SK-N-SH treated with all-trans-retinoic acid at 6 μM for 48 hours (cell line): ENCODE measurements around the gene ILRUN.
"Not testable (repeated sequence)": the region's sequence is repeated elsewhere in the genome, so short reads cannot be mapped to it uniquely, and the experiment has no call there.

ENCODE experiments used
- ATAC-seq: fragments of 200-7000 bp; cut with Tn5 transposase; 3 replicates; pipeline ENCODE4 v1.9.1; 2020; ENCODE audit warnings: mild to moderate bottlenecking, moderate library complexity
- ARNTL ChIP-seq: fragments of 450-650 bp; formaldehyde crosslinking; IDR thresholded peaks from 2 replicates; pipeline ENCODE4 v1.5.0; 2020; ENCODE audit warnings: low read depth, mild to moderate bottlenecking, moderate library complexity, borderline replicate concordance
- BACH2 ChIP-seq: fragments of 250-450 bp; sonication (Bioruptor Pico); IDR thresholded peaks from 2 replicates; pipeline ENCODE4 v1.9.0; 2021; ENCODE audit warnings: mild to moderate bottlenecking, borderline replicate concordance
- CSDC2 ChIP-seq: fragments of 250-450 bp; sonication (Bioruptor Pico); IDR thresholded peaks from 2 replicates; pipeline ENCODE4 v1.5.0; 2020; ENCODE audit warnings: mild to moderate bottlenecking, moderate library complexity
- ESRRG ChIP-seq: fragments of 250-450 bp; sonication (Bioruptor Pico); IDR thresholded peaks from 2 replicates; pipeline ENCODE4 v1.6.1; 2021; ENCODE audit warnings: mild to moderate bottlenecking
- GLIS3 ChIP-seq: fragments of 250-450 bp; sonication (Bioruptor Pico); IDR thresholded peaks from 2 replicates; pipeline ENCODE4 v1.5.0; 2020; ENCODE audit warnings: mild to moderate bottlenecking, moderate library complexity
- ISL1 ChIP-seq: fragments of 250-450 bp; sonication (Bioruptor Pico); IDR thresholded peaks from 2 replicates; pipeline ENCODE4 v2.1.2; 2022; ENCODE audit warnings: mild to moderate bottlenecking, moderate library complexity
- OSR1 ChIP-seq: fragments of 250-450 bp; sonication (Bioruptor Pico); IDR thresholded peaks from 2 replicates; pipeline ENCODE4 v1.8.0; 2022; ENCODE audit warnings: moderate library complexity, mild to moderate bottlenecking, inconsistent platforms
- PPARA ChIP-seq: fragments of 250-450 bp; sonication (Bioruptor Pico); IDR thresholded peaks from 2 replicates; pipeline ENCODE4 v1.5.0; 2020; ENCODE audit warnings: mild to moderate bottlenecking, borderline replicate concordance
- RARB ChIP-seq: fragments of 250-450 bp; sonication (Bioruptor Pico); IDR thresholded peaks from 2 replicates; pipeline ENCODE4 v1.8.0; 2021; ENCODE audit warnings: mild to moderate bottlenecking, moderate library complexity
- TCF4 ChIP-seq: fragments of 250-450 bp; sonication (Bioruptor Pico); IDR thresholded peaks from 2 replicates; pipeline ENCODE4 v1.8.0; 2021; ENCODE audit warnings: mild to moderate bottlenecking, moderate library complexity, borderline replicate concordance
- TOX ChIP-seq: fragments of 250-450 bp; sonication (Bioruptor Pico); IDR thresholded peaks from 2 replicates; pipeline ENCODE4 v1.8.0; 2021; ENCODE audit warnings: mild to moderate bottlenecking, moderate library complexity, borderline replicate concordance
- ZC3H10 ChIP-seq: fragments of 250-450 bp; sonication (Bioruptor Pico); IDR thresholded peaks from 2 replicates; pipeline ENCODE4 v1.5.1; 2021; ENCODE audit warnings: mild to moderate bottlenecking, moderate library complexity
- ZFP3 ChIP-seq: fragments of 250-450 bp; sonication (Bioruptor Pico); IDR thresholded peaks from 2 replicates; pipeline ENCODE4 v1.5.0; 2020; ENCODE audit warnings: mild to moderate bottlenecking, moderate library complexity
- ZFP30 ChIP-seq: fragments of 450-650 bp; formaldehyde crosslinking; IDR thresholded peaks from 2 replicates; pipeline ENCODE4 v1.5.0; 2022; ENCODE audit warnings: mild to moderate bottlenecking, moderate library complexity
- ZNF565 ChIP-seq: fragments of 450-650 bp; formaldehyde crosslinking; conservative IDR thresholded peaks from 2 replicates; pipeline ENCODE4 v1.5.0; 2020; ENCODE audit warnings: low read depth, mild to moderate bottlenecking, moderate library complexity
- ZNF70 ChIP-seq: fragments of 450-650 bp; formaldehyde crosslinking; IDR thresholded peaks from 2 replicates; pipeline ENCODE4 v1.5.0; 2020; ENCODE audit warnings: mild to moderate bottlenecking, moderate library complexity
- ZNF8 ChIP-seq: fragments of 450-650 bp; formaldehyde crosslinking; IDR thresholded peaks from 2 replicates; pipeline ENCODE4 v1.5.0; 2020; ENCODE audit warnings: mild to moderate bottlenecking, moderate library complexity
- TF ChIP-seq, protein P1 (sequence below): fragments of 250-450 bp; sonication (Bioruptor Pico); IDR thresholded peaks from 2 replicates; pipeline ENCODE4 v1.5.1; 2020; ENCODE audit warnings: low read depth, mild to moderate bottlenecking, moderate library complexity
- TF ChIP-seq, protein P2 (sequence below): fragments of 250-450 bp; sonication (Bioruptor Pico); IDR thresholded peaks from 2 replicates; pipeline ENCODE4 v1.5.0; 2020; ENCODE audit warnings: mild to moderate bottlenecking, moderate library complexity
- TF ChIP-seq, protein P3 (sequence below): fragments of 250-450 bp; sonication (Bioruptor Pico); IDR thresholded peaks from 2 replicates; pipeline ENCODE4 v1.8.0; 2021; ENCODE audit warnings: low read depth, mild to moderate bottlenecking, moderate library complexity, borderline replicate concordance
- TF ChIP-seq, protein P4 (sequence below): fragments of 250-450 bp; sonication (Bioruptor Pico); IDR thresholded peaks from 2 replicates; pipeline ENCODE4 v1.5.1; 2021; ENCODE audit warnings: mild to moderate bottlenecking, moderate library complexity

ILRUN gene

DNA sequence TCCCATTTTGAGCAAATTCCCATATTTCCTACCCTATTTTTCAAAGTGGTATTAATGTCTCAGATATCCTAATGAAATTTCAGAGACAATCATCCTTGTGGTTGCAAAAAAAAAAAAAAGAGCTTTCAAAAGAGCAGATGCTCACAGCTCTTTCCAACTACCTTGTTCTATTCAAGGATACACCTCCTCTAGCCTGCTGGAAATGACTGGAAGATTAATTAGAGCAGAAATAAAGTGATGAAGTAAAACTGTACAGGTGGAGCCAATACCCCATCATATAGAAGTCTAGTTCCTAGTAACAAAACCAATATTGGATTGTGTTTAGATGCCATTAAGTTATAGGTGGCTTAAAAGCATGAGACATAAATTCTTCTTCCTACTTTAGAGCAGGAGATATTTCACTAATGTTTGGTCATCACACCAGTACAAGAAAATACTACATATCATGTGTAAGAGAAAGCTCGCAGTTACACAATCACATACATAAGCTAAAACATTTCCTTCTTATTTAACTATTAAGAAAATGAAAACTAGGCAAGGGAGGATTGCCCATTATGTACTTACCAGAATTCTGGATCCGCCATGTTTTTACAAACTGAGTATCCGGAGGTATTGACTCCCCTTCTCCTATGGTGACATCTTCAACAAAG lies 42.4 kb downstream of the ILRUN start:
- TF ChIP-seq ZNF565 (CRISPR knock-in tag) (no peak), TCF4 (no peak)
- ATAC-seq, result no peak

DNA sequence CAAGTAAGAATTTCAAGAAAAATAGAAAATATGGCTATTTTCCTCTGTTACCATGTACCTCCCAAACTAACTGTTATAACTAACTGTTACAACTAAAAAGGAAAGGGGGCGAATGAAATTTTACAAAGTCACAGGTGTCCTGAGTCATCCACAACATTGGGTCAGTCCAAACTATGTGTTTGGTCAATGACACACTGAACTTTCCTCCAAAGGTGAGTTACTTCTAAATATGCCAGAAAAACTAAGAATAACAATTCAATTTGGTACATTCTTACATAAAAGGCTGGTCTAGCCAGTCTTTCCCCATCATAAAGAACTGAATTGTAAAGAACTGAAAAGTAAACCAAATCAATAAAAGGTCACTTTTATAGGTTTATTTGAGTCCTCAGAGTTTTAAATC lies 44.3 kb downstream of the ILRUN start:
- no peak for TF ChIP-seq ZNF8
- TF ChIP-seq TCF4, result no peak
- TF ChIP-seq CSDC2 (CRISPR knock-in tag), result no peak
- TF ChIP-seq BACH2 (CRISPR knock-in tag), result no peak
- TF ChIP-seq, protein P1, sequence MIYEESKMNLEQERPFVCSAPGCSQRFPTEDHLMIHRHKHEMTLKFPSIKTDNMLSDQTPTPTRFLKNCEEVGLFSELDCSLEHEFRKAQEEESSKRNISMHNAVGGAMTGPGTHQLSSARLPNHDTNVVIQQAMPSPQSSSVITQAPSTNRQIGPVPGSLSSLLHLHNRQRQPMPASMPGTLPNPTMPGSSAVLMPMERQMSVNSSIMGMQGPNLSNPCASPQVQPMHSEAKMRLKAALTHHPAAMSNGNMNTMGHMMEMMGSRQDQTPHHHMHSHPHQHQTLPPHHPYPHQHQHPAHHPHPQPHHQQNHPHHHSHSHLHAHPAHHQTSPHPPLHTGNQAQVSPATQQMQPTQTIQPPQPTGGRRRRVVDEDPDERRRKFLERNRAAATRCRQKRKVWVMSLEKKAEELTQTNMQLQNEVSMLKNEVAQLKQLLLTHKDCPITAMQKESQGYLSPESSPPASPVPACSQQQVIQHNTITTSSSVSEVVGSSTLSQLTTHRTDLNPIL (CRISPR knock-in tag), result no peak
- no peak for TF ChIP-seq OSR1
- TF ChIP-seq ZC3H10 (CRISPR knock-in tag), result no peak
- TF ChIP-seq ARNTL (CRISPR knock-in tag), result no peak
- TF ChIP-seq ZNF565 (CRISPR knock-in tag), result no peak
- no peak for TF ChIP-seq TOX (CRISPR knock-in tag)
- no peak for TF ChIP-seq ZNF70 (CRISPR knock-in tag)
- no peak for TF ChIP-seq PPARA (CRISPR knock-in tag)
- TF ChIP-seq ZFP3 (CRISPR knock-in tag), result no peak
- no peak for TF ChIP-seq ESRRG
- TF ChIP-seq, protein P2, sequence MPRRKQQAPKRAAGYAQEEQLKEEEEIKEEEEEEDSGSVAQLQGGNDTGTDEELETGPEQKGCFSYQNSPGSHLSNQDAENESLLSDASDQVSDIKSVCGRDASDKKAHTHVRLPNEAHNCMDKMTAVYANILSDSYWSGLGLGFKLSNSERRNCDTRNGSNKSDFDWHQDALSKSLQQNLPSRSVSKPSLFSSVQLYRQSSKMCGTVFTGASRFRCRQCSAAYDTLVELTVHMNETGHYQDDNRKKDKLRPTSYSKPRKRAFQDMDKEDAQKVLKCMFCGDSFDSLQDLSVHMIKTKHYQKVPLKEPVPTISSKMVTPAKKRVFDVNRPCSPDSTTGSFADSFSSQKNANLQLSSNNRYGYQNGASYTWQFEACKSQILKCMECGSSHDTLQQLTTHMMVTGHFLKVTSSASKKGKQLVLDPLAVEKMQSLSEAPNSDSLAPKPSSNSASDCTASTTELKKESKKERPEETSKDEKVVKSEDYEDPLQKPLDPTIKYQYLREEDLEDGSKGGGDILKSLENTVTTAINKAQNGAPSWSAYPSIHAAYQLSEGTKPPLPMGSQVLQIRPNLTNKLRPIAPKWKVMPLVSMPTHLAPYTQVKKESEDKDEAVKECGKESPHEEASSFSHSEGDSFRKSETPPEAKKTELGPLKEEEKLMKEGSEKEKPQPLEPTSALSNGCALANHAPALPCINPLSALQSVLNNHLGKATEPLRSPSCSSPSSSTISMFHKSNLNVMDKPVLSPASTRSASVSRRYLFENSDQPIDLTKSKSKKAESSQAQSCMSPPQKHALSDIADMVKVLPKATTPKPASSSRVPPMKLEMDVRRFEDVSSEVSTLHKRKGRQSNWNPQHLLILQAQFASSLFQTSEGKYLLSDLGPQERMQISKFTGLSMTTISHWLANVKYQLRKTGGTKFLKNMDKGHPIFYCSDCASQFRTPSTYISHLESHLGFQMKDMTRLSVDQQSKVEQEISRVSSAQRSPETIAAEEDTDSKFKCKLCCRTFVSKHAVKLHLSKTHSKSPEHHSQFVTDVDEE (CRISPR knock-in tag), result no peak
- no peak for TF ChIP-seq ISL1 (CRISPR knock-in tag)
- TF ChIP-seq GLIS3 (CRISPR knock-in tag), result no peak
- ATAC-seq, result no peak

DNA sequence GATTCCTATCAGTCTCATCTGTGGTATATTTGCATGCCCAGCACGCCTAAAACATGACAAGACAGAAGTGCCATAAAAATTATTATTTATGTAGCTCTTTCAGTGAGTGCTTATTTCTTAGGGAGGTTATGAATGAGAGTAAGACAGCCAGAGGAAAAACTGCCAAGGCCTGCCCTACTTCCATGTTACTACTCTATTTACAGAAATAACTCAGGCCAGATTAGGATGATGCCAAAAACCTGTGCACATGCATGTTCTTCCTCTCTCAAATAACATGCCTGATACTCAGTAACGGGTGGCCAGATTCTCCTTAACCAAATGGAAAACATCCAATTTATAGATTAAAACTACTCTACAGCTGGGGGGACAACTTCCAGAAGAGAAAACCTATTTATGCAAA lies 45.7 kb downstream of the ILRUN start:
- ATAC-seq, result no peak
- TF ChIP-seq TOX (CRISPR knock-in tag), result no peak
- no peak for TF ChIP-seq CSDC2 (CRISPR knock-in tag)
- TF ChIP-seq, protein P1 (CRISPR knock-in tag), result no peak
- TF ChIP-seq GLIS3 (CRISPR knock-in tag), result no peak
- no peak for TF ChIP-seq RARB (CRISPR knock-in tag)
- TF ChIP-seq ZC3H10 (CRISPR knock-in tag), result no peak
- TF ChIP-seq, protein P3, sequence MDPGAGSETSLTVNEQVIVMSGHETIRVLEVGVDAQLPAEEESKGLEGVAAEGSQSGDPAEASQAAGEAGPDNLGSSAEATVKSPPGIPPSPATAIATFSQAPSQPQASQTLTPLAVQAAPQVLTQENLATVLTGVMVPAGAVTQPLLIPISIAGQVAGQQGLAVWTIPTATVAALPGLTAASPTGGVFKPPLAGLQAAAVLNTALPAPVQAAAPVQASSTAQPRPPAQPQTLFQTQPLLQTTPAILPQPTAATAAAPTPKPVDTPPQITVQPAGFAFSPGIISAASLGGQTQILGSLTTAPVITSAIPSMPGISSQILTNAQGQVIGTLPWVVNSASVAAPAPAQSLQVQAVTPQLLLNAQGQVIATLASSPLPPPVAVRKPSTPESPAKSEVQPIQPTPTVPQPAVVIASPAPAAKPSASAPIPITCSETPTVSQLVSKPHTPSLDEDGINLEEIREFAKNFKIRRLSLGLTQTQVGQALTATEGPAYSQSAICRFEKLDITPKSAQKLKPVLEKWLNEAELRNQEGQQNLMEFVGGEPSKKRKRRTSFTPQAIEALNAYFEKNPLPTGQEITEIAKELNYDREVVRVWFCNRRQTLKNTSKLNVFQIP (CRISPR knock-in tag), result no peak
- no peak for TF ChIP-seq ISL1 (CRISPR knock-in tag)
- TF ChIP-seq ESRRG, result no peak
- no peak for TF ChIP-seq ZNF8
- no peak for TF ChIP-seq ZNF565 (CRISPR knock-in tag)
- no peak for TF ChIP-seq ZFP3 (CRISPR knock-in tag)
- no peak for TF ChIP-seq ZFP30

DNA sequence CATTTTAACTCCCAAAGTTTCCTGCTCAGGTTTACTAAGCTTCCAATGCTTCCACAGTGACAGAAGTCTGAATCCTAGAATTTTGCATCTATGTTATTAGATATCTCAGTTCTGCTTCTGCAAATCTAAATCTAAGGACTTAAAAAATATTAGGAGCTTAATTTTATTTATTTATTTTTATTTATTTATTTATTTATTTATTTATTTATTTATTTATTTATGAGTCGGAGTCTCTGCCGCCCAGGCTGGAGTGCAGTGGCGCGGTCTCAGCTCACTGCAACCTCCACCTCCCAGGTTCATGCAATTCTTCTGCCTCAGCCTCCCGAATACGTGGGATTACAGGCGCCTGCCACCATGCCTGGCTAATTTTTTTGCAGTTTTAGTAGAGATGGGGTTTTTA lies 46.3 kb downstream of the ILRUN start:
- ATAC-seq, result not testable (repeated sequence)

DNA sequence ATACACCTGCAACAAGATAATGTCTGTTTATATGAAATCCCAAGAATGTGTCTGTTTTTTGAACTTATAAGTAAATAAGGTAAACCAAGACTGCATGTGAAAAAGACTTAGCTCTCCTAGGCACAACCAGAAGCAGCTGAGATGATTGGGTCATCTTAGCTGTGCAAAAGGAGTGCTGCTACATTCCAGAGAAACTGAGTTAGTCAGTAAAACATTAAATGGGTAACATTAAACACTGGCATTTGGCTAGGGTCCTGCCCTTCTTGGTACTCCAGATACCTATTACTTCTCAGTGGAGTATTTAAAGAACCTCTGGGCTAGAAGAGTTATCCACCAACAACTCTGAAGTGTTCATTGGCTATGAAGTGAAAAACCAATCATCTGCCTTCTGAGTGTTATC lies 47.8 kb downstream of the ILRUN start:
- no peak for ATAC-seq
- TF ChIP-seq ZNF8 (no peak), ZNF565 (CRISPR knock-in tag) (no peak), ZNF70 (CRISPR knock-in tag) (no peak), ISL1 (CRISPR knock-in tag) (no peak), TCF4 (no peak), ZFP3 (CRISPR knock-in tag) (no peak), ARNTL (CRISPR knock-in tag) (no peak), CSDC2 (CRISPR knock-in tag) (no peak)
- TF ChIP-seq, protein P4, sequence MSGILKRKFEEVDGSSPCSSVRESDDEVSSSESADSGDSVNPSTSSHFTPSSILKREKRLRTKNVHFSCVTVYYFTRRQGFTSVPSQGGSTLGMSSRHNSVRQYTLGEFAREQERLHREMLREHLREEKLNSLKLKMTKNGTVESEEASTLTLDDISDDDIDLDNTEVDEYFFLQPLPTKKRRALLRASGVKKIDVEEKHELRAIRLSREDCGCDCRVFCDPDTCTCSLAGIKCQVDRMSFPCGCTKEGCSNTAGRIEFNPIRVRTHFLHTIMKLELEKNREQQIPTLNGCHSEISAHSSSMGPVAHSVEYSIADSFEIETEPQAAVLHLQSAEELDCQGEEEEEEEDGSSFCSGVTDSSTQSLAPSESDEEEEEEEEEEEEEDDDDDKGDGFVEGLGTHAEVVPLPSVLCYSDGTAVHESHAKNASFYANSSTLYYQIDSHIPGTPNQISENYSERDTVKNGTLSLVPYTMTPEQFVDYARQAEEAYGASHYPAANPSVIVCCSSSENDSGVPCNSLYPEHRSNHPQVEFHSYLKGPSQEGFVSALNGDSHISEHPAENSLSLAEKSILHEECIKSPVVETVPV (CRISPR knock-in tag), result no peak
- TF ChIP-seq, protein P3 (CRISPR knock-in tag), result no peak
- TF ChIP-seq, protein P1 (CRISPR knock-in tag), result no peak
